ENCODE measurements around the gene FAM89B. TPM values are rescaled to one million over a fixed set of nuclear protein-coding genes. Genes with fewer than 3 reads are reported as not detected.
A peak's percentile ranks its signal among the peaks of the same experiment; 100 is the strongest.

The FAM89B gene
- total RNA-seq, 1 donor from 2014 or later = 104 TPM

DNA sequence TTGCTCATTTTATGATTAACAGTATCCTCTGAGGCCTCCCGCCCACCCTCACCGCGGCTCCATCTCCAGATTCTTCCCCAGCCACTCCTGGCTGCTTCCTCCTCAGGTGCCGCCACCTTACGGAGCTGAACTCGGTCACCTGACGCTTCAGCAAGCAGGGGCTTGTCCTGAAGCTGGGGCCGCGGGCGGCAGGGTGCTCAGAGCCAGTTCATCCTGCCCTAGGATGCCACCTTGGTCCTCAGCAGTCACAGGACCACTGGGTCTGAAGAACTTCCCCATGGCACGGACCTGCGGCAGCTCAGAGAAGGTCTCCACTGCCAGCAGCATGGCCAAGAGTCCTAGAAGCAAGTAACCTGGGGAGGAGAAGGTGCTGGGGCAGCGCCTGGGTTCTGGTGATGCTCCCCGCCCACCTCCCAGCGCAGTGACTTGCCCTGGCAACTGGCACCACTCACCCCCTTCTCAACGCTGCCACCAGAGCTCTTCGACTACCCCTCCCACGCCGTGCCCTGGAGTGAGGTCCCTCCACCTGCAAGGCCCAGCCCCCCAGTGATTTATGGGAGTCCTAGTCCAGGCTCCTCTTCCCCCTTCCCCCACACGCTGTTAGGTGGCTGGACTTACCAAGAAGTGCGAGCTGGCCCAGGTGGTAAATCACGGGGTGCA, 20.6 kb downstream of the FAM89B start:
- DNase-seq (ENCODE audit: low spot score in 2 of 2) = no peak
- Histone ChIP-seq H3K27me3 (no peaks in the 10 kb centered on the region), H3K4me1 (peaks cover 7% of the 10 kb centered on the region in 2 donors), H3K36me3 (peaks cover 48 to 53% of the 10 kb centered on the region in 2 donors), H3K4me3 (no peak overlapping the region), H3K9me3 (no peaks in the 10 kb centered on the region), H3K27ac (no peak overlapping the region)
- intact Hi-C loops (cut with DNase I) = loop anchor here (1.0 kb wide), 1 partner anchor 19 kb away; no protein-coding TSS in a partner anchor
- TF ChIP-seq, protein P1, sequence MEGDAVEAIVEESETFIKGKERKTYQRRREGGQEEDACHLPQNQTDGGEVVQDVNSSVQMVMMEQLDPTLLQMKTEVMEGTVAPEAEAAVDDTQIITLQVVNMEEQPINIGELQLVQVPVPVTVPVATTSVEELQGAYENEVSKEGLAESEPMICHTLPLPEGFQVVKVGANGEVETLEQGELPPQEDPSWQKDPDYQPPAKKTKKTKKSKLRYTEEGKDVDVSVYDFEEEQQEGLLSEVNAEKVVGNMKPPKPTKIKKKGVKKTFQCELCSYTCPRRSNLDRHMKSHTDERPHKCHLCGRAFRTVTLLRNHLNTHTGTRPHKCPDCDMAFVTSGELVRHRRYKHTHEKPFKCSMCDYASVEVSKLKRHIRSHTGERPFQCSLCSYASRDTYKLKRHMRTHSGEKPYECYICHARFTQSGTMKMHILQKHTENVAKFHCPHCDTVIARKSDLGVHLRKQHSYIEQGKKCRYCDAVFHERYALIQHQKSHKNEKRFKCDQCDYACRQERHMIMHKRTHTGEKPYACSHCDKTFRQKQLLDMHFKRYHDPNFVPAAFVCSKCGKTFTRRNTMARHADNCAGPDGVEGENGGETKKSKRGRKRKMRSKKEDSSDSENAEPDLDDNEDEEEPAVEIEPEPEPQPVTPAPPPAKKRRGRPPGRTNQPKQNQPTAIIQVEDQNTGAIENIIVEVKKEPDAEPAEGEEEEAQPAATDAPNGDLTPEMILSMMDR (IDR thresholded peaks at IDR 0.05) = no peak

DNA sequence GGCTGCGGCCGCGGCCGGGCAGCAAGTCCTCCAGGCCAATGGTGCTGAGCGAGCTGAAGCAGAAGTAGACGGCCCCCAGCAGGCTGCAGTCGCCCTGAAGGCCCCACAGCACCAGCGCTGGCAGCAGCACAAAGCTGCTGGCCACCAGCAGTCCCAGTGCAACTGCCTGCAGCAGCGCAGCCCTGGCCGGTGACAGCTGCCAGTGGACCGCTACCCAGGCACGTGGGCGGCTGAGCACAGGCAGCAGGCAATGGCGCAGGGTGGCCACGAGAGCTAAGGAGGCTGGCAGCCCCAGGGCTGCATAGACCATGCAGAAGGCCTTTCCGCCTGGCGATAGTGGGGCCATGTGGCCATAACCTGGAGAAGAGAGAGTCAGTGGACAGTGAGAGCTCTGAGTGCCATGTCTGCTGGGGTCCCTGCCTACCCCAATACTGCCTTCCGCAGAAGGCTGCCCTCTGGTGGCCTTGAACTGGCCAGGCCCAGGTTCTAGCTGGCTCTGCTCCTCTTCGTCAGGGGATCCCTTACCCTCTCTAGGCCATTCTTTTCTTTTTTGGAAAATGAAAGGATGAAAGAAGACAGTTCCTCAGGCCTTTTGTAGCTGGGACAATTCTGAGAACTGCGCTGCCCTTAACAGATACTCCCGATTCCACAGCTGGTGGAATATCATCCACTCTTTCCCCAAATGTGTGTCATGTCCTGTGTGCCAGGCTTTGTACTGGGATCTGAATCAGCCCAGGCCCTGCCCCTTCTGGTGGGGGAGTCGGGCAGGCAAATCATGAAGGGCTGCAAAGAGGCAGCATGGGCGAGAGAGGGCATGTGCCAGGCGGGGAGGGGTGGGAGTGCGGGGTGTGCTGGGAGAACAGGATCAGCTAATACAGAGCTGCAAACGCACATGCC, 21.4 kb downstream of the FAM89B start:
- H3K4me1 ChIP-seq = peaks cover 0 to under 1% of the 10 kb centered on the region in 2 donors
- TF ChIP-seq, protein P1 (IDR thresholded peaks at IDR 0.05) = peak; percentile 51 to 74 (median 71)
- no peak for DNase-seq (ENCODE audit: low spot score in 2 of 2)
- H3K27ac ChIP-seq = no peak overlapping the region
- intact Hi-C loops (cut with DNase I) = loop anchor here (1.0 kb wide), 2 partner anchors 19 to 53 kb away; no protein-coding TSS in a partner anchor
- no peaks in the 10 kb centered on the region for H3K27me3 ChIP-seq
- H3K36me3 ChIP-seq = peaks cover 55% of the 10 kb centered on the region in 2 donors
- H3K9me3 ChIP-seq = no peaks in the 10 kb centered on the region
- H3K4me3 ChIP-seq = no peak overlapping the region

DNA sequence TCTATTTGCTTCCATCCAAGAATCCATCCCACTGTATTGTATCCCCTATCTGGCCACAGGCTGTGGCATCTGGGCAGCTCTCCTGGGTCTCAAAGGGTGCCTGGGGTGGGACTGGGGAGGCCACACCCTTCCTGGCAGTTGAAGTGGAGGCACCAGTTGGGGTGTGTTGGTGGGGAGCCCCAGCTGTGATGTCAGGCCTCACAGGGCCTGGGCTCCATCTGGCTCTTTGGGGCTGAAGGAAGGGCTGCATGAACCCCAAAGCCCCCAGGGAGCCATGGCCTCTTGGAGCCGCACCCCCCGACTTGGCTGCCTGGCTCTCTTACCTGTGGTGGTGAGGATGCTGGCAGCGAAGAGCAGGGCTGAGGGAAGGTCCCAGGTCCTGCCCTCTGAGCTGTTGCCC, 22.8 kb downstream of the FAM89B start:
- Histone ChIP-seq H3K36me3 (peaks cover 55 to 60% of the 10 kb centered on the region in 2 donors), H3K4me3 (no peak overlapping the region), H3K27ac (peak overlapping the region in 1 of 2 donors; percentile 14), H3K4me1 (no peaks in the 10 kb centered on the region), H3K27me3 (no peaks in the 10 kb centered on the region), H3K9me3 (no peaks in the 10 kb centered on the region)
- TF ChIP-seq, protein P1 (IDR thresholded peaks at IDR 0.05) = no peak
- DNase-seq (ENCODE audit: low spot score in 2 of 2) = no peak
- intact Hi-C loops (cut with DNase I) = no loop called here

DNA sequence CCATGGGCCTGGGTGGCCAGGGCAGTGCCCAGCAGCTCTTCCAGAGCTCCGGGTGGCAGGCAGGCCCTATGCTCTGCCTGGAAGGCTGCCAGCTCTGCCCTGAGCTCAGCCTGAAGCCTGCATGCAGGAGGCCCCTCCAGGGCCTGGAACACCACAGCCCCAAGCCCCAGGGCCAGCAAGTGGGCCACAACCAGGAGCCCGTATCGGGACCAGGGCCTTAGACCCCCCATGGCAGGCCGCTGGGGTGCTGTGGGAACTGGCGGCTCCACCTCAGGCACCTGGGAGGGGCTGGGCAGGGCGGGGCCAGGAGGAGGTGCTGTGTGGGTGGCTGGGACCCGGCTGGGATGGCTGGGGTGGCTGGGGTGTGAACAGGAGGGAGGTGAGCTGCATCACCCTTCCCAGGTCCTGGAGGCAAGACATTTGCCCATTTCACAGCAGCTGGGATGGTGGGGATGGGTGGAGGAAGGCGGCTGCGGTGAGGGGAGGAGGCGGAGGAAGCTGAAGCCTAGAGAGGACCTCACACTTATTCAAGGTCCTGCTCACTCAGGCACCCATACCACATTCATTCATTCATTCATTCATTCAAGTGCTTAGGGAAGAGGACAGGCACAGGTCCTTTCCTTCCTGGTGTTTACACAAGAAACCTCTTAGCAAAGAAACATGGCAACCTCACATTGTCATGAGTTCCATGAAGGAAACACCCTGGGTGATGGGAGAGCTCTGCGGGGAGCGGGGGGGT, 23.4 kb downstream of the FAM89B start, which contains the start of gene KCNK7:
TSS of gene KCNK7 (minus strand) at position 258 of the 739 bp plus-strand sequence. CDS start at position 230, 28 bp downstream.
- Histone ChIP-seq H3K27ac (peak within 1 kb of the TSS in 1 of 2 donors; percentile 14), H3K36me3 (peaks cover 49 to 58% of the 10 kb centered on the region in 2 donors), H3K4me1 (no peaks in the 10 kb centered on the region), H3K9me3 (no peaks in the 10 kb centered on the region), H3K4me3 (no peak within 1 kb of the TSS), H3K27me3 (no peaks in the 10 kb centered on the region)
- intact Hi-C loops (cut with DNase I) = no loop called here
- TF ChIP-seq, protein P1 (IDR thresholded peaks at IDR 0.05) = no peak
- no peak for DNase-seq (ENCODE audit: low spot score in 2 of 2)

DNA sequence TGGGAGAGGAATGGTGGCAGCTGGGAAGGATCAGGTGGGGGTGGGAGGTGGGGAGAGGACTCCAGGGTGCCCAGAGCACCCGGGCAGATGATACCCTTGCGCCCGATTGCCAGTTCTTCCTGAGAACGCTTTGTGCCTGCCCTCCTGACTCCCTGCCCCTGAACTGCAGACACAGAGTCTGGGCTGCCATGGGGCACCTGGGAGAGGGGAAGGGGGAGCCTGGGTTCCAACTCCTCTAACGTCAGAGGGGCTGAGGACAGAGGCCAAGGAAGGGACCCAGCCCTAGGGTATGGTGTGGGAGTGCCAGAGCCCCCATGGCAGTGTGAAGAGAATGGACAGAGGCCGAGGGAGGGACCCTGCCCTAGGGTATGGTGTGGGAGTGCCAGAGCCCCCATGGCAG, 24.2 kb downstream of the FAM89B start:
- Histone ChIP-seq H3K9me3 (no peaks in the 10 kb centered on the region), H3K27ac (no peak overlapping the region), H3K4me1 (no peaks in the 10 kb centered on the region), H3K27me3 (no peaks in the 10 kb centered on the region), H3K36me3 (peaks cover 41 to 50% of the 10 kb centered on the region in 2 donors), H3K4me3 (no peak overlapping the region)
- DNase-seq (ENCODE audit: low spot score in 2 of 2) = no peak
- TF ChIP-seq, protein P1 (IDR thresholded peaks at IDR 0.05) = no peak
- intact Hi-C loops (cut with DNase I) = no loop called here

Measured in ascending aorta (tissue), 2 donors.